RWPE2 (cell line): ENCODE measurements around the gene NFIX.

ENCODE experiments used
- ATAC-seq: fragments of 200-7000 bp; cut with Tn5 transposase; 3 replicates; pipeline ENCODE4 v1.9.1; 2021; ENCODE audit warnings: low read depth
- DNase-seq: peaks from one replicate; pipeline ENCODE4 v3.0.0-alpha.2; 2020; ENCODE audit warnings: low spot score
- H3K27ac ChIP-seq: fragments of 450-650 bp; 2 replicates; pipeline ENCODE4 v1.5.1; 2017; ENCODE audit warnings: mild to moderate bottlenecking; ENCODE audit not compliant: poor library complexity, severe bottlenecking
- H3K27me3 ChIP-seq: fragments of 250-450 bp; sonication (Bioruptor Pico); 2 replicates; pipeline ENCODE4 v1.5.1; 2021; ENCODE audit warnings: mild to moderate bottlenecking, moderate library complexity; ENCODE audit not compliant: insufficient read depth, poor library complexity, severe bottlenecking
- H3K36me3 ChIP-seq: fragments of 250-450 bp; sonication (Bioruptor Pico); 2 replicates; pipeline ENCODE4 v1.5.1; 2020; ENCODE audit warnings: low read depth, mild to moderate bottlenecking, moderate library complexity
- H3K4me1 ChIP-seq: fragments of 250-450 bp; sonication (Bioruptor Pico); 2 replicates; pipeline ENCODE4 v1.5.1; 2021; ENCODE audit warnings: mild to moderate bottlenecking, moderate library complexity; ENCODE audit not compliant: insufficient read depth, poor library complexity, severe bottlenecking
- H3K4me3 ChIP-seq: fragments of 250-450 bp; sonication (Bioruptor Pico); 2 replicates; pipeline ENCODE4 v1.5.1; 2021; ENCODE audit warnings: mild to moderate bottlenecking, moderate library complexity; ENCODE audit not compliant: severe bottlenecking
- H3K9me3 ChIP-seq: fragments of 250-450 bp; sonication (Bioruptor Pico); 2 replicates; pipeline ENCODE4 v1.5.1; 2021; ENCODE audit warnings: mild to moderate bottlenecking, moderate library complexity; ENCODE audit not compliant: severe bottlenecking
- CTCF ChIP-seq: fragments of 450-650 bp; IDR thresholded peaks from one replicate; pipeline ENCODE4 v1.5.1; 2017; ENCODE audit warnings: mild to moderate bottlenecking, moderate library complexity; ENCODE audit not compliant: poor library complexity, severe bottlenecking

NFIX gene

GRCh38 chr19:13037161-13037560 is 41.9 kb downstream of the NFIX start:
- H3K4me3 ChIP-seq: no peak overlapping the region
- TF ChIP-seq CTCF: no peak
- H3K4me1 ChIP-seq: peaks cover 44% of the 10 kb centered on the region
- H3K9me3 ChIP-seq: no peaks in the 10 kb centered on the region
- H3K27ac ChIP-seq: peak overlapping the region; percentile 64
- ATAC-seq (peak; percentile 72), DNase-seq (no peak)
- H3K36me3 ChIP-seq: peaks cover 7% of the 10 kb centered on the region; the same call in 1 of the 2 replicates
- no peaks in the 10 kb centered on the region for H3K27me3 ChIP-seq

DNA sequence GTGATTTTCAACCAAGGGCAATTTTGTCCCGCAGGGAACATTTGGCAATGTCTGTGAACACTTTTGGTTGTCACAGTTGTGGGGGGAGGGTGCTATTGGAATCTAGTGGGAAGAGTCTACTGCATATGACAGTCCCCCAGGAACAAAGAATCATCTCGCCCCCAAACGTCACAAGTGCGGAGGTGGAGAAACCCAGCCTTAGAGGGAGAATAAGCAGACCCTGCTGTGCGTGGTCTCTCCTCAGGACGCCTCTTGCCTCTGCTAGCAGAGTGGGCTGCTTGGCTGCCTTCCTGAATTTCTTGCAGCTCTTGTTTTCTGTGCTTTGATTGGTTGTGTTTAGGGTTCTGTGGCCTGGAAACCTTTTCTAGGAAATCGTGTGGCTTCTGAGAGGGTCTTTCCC is 42.5 kb downstream of the NFIX start:
- H3K4me3 ChIP-seq: no peak overlapping the region
- DNase-seq: no peak
- peaks cover 7% of the 10 kb centered on the region; the same call in 1 of the 2 replicates for H3K36me3 ChIP-seq
- H3K9me3 ChIP-seq: no peaks in the 10 kb centered on the region
- no peaks in the 10 kb centered on the region for H3K27me3 ChIP-seq
- peaks cover 40% of the 10 kb centered on the region for H3K4me1 ChIP-seq
- H3K27ac ChIP-seq: peak overlapping the region; percentile 64
- no peak for TF ChIP-seq CTCF
- ATAC-seq: no peak

GRCh38 chr19:13038306-13039210 is 43.3 kb downstream of the NFIX start:
- Histone ChIP-seq H3K36me3 (peaks cover 10% of the 10 kb centered on the region; the same call in 1 of the 2 replicates), H3K27me3 (no peaks in the 10 kb centered on the region), H3K4me3 (no peak overlapping the region), H3K9me3 (no peaks in the 10 kb centered on the region), H3K27ac (peak overlapping the region; percentile 64), H3K4me1 (peaks cover 37% of the 10 kb centered on the region)
- DNase-seq: no peak
- ATAC-seq: no peak
- no peak for TF ChIP-seq CTCF

- H3K4me3 ChIP-seq: no peak overlapping the region
- no peak for TF ChIP-seq CTCF
- H3K27ac ChIP-seq: no peak overlapping the region
- H3K27me3 ChIP-seq: no peaks in the 10 kb centered on the region
- peaks cover 35% of the 10 kb centered on the region for H3K4me1 ChIP-seq
- no peak for ATAC-seq
- H3K36me3 ChIP-seq: peaks cover 10% of the 10 kb centered on the region; the same call in 1 of the 2 replicates
- DNase-seq: no peak
- H3K9me3 ChIP-seq: no peaks in the 10 kb centered on the region
Observed at GRCh38 chr19:13039211-13039789, 44.0 kb downstream of the NFIX start.
